Rectal smooth muscle tissue (tissue), 1 donor: Measurements from ENCODE around the gene ARL5A.
A peak's percentile ranks its signal among the peaks of the same experiment; 100 is the strongest.

Experiments
- H3K27ac ChIP-seq: one replicate; pipeline ENCODE4 v1.7.0; 2013; ENCODE audit warnings: low read depth, low read length, inconsistent platforms
- H3K27me3 ChIP-seq: one replicate; pipeline ENCODE4 v1.7.0; 2013; ENCODE audit warnings: low read length; ENCODE audit not compliant: control insufficient read depth, insufficient read depth
- H3K36me3 ChIP-seq: one replicate; pipeline ENCODE4 v1.7.0; 2013; ENCODE audit warnings: low read length; ENCODE audit not compliant: control insufficient read depth, insufficient read depth
- H3K4me1 ChIP-seq: one replicate; pipeline ENCODE4 v1.7.0; 2013; ENCODE audit warnings: low read length; ENCODE audit not compliant: control insufficient read depth, insufficient read depth
- H3K4me3 ChIP-seq: one replicate; pipeline ENCODE4 v1.7.0; 2013; ENCODE audit warnings: low read length
- H3K9ac ChIP-seq: one replicate; pipeline ENCODE4 v1.7.0; 2013; ENCODE audit warnings: low read length

Gene ARL5A

DNA sequence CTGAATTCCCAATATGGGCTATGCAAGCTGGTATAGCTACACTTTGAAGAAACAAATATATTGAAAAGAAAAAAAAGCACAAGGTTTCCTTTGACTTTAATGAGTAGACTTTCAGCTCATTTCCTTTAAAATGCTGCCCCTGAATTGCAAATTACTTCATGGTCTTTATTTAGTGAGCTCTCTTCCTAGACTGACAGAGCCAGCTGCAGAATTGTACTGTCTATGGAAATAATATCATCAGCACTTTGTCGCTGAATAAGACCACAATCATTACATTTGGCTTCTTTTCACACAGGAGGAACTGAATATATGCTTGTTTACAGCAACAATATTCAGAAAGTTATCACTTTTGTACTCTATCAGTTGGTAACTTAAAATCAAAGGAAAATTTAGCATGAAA is 41.7 kb downstream of the ARL5A start:
- no peaks in the 10 kb centered on the region for H3K36me3 ChIP-seq
- H3K4me1 ChIP-seq = no peaks in the 10 kb centered on the region
- H3K27ac ChIP-seq = no peak overlapping the region
- H3K9ac ChIP-seq = no peak overlapping the region
- no peaks in the 10 kb centered on the region for H3K27me3 ChIP-seq
- H3K4me3 ChIP-seq = no peak overlapping the region

DNA sequence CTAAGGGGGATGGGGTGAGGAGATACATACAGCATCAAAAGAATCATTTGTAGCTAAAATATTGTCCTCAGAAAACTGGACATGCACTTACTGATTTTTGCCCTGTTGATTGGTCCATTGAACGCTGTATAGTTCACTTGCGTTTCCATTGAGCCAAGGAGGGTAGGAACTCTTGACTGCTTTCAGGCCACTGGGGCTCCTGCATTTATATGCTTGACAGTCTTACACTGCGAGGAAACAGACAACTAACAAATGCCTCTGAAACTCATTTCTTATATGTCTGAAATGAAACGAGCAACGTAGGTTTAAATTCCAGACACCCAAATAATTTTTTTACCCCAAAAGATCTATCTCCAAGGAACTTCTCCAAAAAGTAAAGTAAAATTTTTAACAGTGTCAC is 42.1 kb downstream of the ARL5A start:
- Histone ChIP-seq H3K9ac (no peak overlapping the region), H3K36me3 (no peaks in the 10 kb centered on the region), H3K27me3 (no peaks in the 10 kb centered on the region), H3K4me3 (no peak overlapping the region), H3K27ac (no peak overlapping the region), H3K4me1 (no peaks in the 10 kb centered on the region)

DNA sequence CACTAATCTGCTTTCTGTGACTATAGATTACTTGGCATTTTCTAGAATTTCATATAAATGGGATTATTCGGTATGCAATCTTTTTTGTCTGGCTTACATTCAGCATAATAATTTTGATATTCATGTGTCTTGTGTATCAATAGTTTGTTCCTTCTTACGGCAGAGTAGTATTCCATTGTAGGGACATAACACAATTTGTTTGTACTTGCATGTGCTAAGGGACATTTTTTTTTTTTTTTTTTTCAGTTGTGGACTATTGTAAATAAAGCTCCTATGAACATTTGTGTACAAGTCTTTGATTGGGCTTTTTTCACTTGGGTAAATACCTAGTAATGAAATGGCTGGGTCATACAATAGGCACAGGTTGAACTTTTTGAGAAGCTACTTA is 45.1 kb downstream of the ARL5A start:
- H3K9ac ChIP-seq = no peak overlapping the region
- no peaks in the 10 kb centered on the region for H3K27me3 ChIP-seq
- no peak overlapping the region for H3K27ac ChIP-seq
- no peaks in the 10 kb centered on the region for H3K36me3 ChIP-seq
- no peak overlapping the region for H3K4me3 ChIP-seq
- no peaks in the 10 kb centered on the region for H3K4me1 ChIP-seq

DNA sequence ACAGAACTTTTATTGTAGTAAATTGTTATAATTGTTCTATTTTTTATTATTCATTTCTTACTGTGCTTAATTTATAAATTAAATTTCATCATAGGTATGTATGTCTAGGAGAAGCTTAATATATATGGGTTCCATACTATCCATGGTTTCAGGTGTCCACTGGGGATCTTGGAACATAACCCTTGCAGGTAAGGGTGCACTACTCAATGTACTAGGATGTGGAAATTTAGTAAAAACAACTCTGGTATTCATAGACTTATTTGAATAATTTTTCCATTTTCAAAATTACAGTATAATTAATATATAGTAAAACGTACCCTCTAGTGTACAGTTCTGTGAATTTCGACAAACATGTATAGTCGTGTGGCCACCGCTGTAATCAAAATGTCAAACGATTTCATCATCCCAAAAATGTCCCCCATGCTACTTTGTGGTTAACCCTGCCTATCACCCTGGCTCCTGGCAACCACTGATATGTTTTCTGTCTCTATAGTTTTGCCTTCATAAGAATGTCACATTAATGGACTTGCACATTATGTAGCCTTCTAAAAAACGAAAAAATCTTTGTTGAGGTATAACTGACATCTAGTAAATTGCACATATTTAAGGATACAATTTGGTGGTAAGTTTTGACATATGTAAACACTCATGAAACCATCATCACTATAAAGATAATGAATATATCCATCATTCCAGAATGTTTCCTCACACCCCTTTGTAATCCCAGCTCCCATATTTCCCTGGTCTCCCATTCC is 45.7 kb downstream of the ARL5A start:
- H3K9ac ChIP-seq = no peak overlapping the region

DNA sequence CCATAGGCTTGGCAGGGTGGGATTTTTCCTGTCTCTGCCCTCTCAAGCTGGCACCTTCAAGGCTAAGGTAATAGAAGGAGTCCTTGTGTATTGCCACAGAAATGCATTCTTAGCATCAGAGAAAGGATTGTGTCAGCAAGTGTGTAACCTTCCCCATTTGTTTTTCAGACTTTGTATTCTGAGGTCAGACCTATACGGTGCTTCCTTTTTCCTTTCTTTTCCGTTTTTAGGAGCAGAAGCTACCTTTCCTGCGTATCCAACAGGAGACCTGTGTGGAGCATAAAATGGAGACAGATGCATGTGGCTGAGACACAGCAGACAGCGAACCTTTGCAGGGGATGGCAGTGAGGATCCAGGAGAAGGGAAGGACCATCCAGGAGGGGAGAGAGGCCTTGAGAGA is 46.6 kb downstream of the ARL5A start:
- no peaks in the 10 kb centered on the region for H3K36me3 ChIP-seq
- H3K4me3 ChIP-seq = no peak overlapping the region
- H3K27me3 ChIP-seq = no peaks in the 10 kb centered on the region
- H3K4me1 ChIP-seq = no peaks in the 10 kb centered on the region
- no peak overlapping the region for H3K9ac ChIP-seq
- no peak overlapping the region for H3K27ac ChIP-seq

More for the DNA sequence above, 45.7 kb downstream of the ARL5A start:
- Histone ChIP-seq H3K4me3 (no peak overlapping the region), H3K27me3 (no peaks in the 10 kb centered on the region), H3K27ac (no peak overlapping the region), H3K4me1 (no peaks in the 10 kb centered on the region), H3K36me3 (no peaks in the 10 kb centered on the region)

DNA sequence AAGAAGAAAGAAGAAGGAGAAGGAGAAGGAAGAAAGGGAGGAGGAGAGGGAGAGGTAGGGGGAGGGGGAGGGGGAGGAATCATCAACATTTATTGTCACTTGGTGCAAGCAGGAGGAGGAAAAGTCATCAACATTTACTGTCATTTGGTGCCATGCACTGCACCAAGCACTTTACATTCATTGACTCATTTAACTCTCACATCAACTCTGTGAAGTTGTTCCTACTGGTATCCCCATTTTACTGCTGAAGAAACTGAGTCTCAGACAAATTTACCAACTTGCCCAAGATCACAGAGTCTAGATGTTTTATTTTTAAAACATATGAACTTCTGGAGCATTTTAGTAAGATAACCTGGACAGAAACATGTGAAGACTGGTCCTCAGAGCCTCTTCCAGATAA is 47.3 kb downstream of the ARL5A start:
- no peaks in the 10 kb centered on the region for H3K27me3 ChIP-seq
- no peak overlapping the region for H3K9ac ChIP-seq
- H3K4me3 ChIP-seq = no peak overlapping the region
- H3K36me3 ChIP-seq = no peaks in the 10 kb centered on the region
- no peak overlapping the region for H3K27ac ChIP-seq
- no peaks in the 10 kb centered on the region for H3K4me1 ChIP-seq

DNA sequence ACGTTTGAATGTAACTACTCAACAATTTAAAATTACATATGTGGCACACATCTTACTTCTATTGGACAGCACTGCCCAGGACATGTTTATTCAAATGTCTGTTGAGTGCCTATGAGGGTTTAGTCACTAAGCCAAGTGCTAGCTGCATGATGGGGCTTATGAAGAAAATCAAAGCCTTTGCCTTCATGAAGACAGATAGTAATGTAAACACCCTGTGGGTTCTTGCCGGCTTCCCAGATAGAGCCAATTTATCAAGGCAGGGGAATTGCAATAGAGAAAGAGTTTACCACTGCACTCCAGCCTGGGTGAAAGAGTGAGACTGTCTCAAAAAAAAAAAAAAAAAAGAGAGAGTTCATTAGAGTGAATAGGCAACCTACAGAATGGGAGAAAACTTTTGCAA is 50.3 kb downstream of the ARL5A start:
- Histone ChIP-seq H3K4me3 (no peak overlapping the region), H3K27me3 (no peaks in the 10 kb centered on the region), H3K27ac (no peak overlapping the region), H3K4me1 (no peaks in the 10 kb centered on the region), H3K36me3 (no peaks in the 10 kb centered on the region), H3K9ac (no peak overlapping the region)

DNA sequence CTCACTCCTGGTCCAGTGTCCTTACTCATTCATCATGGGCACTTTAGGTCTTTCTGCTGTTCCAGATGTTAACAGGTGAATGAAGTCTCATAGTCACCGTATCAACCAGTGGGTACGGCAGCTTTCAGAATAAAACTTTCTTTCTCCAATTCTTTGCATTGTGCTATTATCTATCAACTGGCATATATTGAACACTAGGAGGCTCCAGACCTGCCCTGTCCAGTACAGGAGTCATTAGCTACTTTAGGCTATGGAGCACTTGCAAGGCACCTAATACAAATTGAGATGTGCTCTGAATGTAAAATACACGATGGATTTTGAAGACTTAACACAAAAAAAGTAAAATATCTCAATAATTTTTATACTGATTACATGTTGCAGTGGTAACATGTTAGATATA is 50.7 kb downstream of the ARL5A start:
- H3K9ac ChIP-seq = no peak overlapping the region
- H3K27ac ChIP-seq = no peak overlapping the region
- no peaks in the 10 kb centered on the region for H3K36me3 ChIP-seq
- no peaks in the 10 kb centered on the region for H3K27me3 ChIP-seq
- H3K4me1 ChIP-seq = no peaks in the 10 kb centered on the region
- no peak overlapping the region for H3K4me3 ChIP-seq

DNA sequence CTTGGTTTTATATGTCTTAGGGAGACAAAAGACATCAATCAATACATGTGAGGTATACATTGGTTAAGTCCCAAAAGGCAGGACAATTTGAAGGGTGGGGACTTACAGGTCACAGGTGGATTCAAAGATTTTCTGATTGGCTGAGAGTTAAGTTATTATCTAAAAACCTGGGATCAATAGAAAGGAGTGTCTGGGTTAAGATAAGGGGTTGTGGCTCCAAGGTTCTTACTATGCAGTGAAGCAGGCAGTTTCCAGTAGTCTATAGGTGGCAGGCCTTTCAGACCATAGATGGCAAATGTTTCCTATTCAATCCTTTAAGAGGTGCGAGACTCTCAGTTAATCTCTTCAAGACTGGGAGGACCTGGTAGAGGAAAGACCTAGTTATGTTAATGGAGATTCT is 51.9 kb downstream of the ARL5A start:
- Histone ChIP-seq H3K4me1 (peaks cover 6% of the 10 kb centered on the region), H3K27me3 (no peaks in the 10 kb centered on the region), H3K9ac (no peak overlapping the region), H3K36me3 (no peaks in the 10 kb centered on the region), H3K27ac (no peak overlapping the region), H3K4me3 (no peak overlapping the region)

DNA sequence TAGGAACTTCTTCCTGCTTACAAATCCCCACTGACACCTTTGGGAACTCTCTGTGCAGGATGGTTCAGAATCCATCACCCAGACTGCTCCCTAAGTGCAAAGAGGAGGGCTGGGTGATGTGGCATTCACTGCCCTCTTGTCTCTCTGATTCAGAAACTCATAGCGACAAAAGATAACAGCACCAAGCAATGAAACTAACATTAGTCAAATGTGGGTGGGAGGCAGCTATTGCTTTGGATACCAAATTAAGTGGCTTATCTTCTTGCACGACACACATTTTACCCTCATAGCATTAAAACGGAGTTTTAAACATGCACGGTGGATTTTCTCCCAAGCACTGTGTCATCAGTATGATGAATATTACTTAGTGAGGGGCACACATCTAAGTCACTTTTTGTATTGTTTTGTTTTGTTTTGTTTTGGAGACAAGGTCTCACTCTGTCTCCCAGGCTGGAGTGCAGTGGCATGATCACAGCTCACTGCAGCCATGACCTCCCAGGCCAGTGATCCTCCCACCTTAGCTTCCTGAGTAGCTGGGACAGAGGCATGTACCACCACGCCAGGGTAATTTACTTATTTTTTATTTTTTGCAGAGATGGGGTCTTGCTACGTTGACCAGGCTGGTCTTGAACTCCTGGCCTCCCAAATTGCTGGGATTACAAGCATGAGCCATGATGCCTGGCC is 53.0 kb downstream of the ARL5A start:
- Histone ChIP-seq H3K27ac (no peak overlapping the region), H3K4me1 (peaks cover 9% of the 10 kb centered on the region), H3K36me3 (no peaks in the 10 kb centered on the region), H3K9ac (no peak overlapping the region), H3K4me3 (no peak overlapping the region), H3K27me3 (no peaks in the 10 kb centered on the region)

DNA sequence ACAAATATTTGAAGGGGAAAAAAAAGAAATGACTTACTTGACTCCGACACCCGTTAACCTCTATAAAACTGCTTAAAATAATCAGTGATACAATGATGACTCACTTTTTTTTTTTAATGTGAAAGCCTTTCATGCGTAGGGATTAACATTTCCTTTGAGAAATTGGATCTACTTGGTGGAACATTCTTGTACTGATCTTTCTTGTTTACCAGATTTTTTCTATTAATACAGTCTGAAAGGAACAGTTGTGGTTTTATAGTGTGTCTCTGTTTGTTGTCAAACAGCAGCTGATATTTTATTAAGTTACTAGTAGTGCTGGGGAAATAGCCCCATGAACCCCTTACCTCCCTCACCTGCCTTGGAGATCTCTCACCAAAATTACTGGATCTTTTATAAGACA is 53.7 kb downstream of the ARL5A start:
- Histone ChIP-seq H3K4me1 (peaks cover 9% of the 10 kb centered on the region), H3K4me3 (no peak overlapping the region)

DNA sequence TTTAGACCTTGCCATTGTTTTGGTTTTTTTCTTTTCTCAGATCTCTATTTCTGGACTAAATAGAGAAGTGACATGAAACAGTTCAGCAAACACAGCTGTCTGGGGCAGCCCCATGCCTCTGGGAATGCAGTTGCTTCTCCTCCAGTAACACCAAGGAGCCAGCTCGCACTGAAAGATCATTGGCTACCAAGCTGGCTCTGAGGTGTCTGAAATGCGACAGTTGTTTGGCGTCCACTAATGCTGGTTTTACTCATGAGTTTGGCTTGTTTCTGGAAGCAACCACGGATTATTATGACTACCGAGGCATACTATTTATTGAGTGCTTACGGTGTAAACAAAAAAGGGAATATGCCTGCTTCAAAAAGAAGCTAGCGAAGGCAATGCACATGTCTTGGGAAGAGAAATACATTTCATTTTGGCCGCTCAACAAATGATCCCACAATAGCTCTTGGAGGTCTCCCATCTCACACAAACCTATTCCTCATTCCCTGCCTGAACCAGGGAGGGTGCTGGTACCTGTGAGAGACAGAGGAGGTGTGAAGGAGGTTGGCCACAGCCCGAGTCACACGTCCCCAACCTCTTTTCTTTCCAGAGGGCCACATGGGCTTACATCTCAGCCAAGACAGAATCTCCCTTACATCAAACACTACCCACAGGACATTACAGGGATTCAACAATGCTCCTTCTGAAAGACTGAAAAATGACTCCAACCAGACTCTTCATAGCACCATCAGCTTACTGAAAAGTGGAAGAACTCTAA is 56.4 kb downstream of the ARL5A start:
- Histone ChIP-seq H3K27ac (peak overlapping the region; percentile 47), H3K4me3 (no peak overlapping the region), H3K36me3 (no peaks in the 10 kb centered on the region), H3K27me3 (no peaks in the 10 kb centered on the region), H3K4me1 (peaks cover 9% of the 10 kb centered on the region), H3K9ac (no peak overlapping the region)

More for the DNA sequence above, 53.7 kb downstream of the ARL5A start:
- no peaks in the 10 kb centered on the region for H3K36me3 ChIP-seq
- H3K27ac ChIP-seq = no peak overlapping the region
- no peaks in the 10 kb centered on the region for H3K27me3 ChIP-seq
- no peak overlapping the region for H3K9ac ChIP-seq
